Measurements from ENCODE around the gene CTNNA3. TPM values are rescaled to one million over a fixed set of nuclear protein-coding genes. Genes with fewer than 3 reads are reported as not detected.
"Not testable (repeated sequence)": the region's sequence is repeated elsewhere in the genome, so short reads cannot be mapped to it uniquely, and the experiment has no call there.

CTNNA3 gene
- total RNA-seq, 2 donors from 2014 or later = 3.2 to 7.2 TPM

GRCh38 chr10:67575532-67575931 is 120.5 kb downstream of the CTNNA3 start:
- Histone ChIP-seq H3K27ac (ENCODE audit: low read depth, low read length) (no peak overlapping the region), H3K4me3 (ENCODE audit: low read length) (no peak overlapping the region), H3K9me3 (ENCODE audit: control insufficient read depth, low read length) (no peaks in the 10 kb centered on the region), H3K36me3 (ENCODE audit: control insufficient read depth, insufficient read depth, low read length) (no peaks in the 10 kb centered on the region), H3K4me1 (ENCODE audit: control insufficient read depth, insufficient read depth, low read length) (no peaks in the 10 kb centered on the region), H3K9ac (ENCODE audit: extremely low read depth, low read length, poor library complexity, severe bottlenecking) (no peak overlapping the region), H3K27me3 (ENCODE audit: control insufficient read depth, insufficient read depth, low read length, poor library complexity, severe bottlenecking) (peaks cover 25% of the 10 kb centered on the region)
- WGBS, 2 experiments (ENCODE audit: insufficient coverage in 1 of 2, insufficient read length in 1 of 2) = 88% methylated on average over 1 of the region's 1 CpG
- H3K4me1 Mint-ChIP-seq = no peaks in the 10 kb centered on the region
- peaks cover 5% of the 10 kb centered on the region for H3K9me3 Mint-ChIP-seq
- H3K27ac Mint-ChIP-seq = no peak overlapping the region
- DNase-seq = no peak
- no peak overlapping the region for H3K4me3 Mint-ChIP-seq
- TF ChIP-seq CTCF (conservative IDR thresholded peaks at IDR 0.05) = no peak
- no peaks in the 10 kb centered on the region for H3K36me3 Mint-ChIP-seq (ENCODE audit: low read depth)
- no peaks in the 10 kb centered on the region for H3K27me3 Mint-ChIP-seq (ENCODE audit: insufficient read depth)

- Mint-ChIP-seq H3K9me3 (no peaks in the 10 kb centered on the region), H3K4me1 (no peaks in the 10 kb centered on the region), H3K4me3 (no peak overlapping the region), H3K27me3 (ENCODE audit: insufficient read depth) (peaks cover 4% of the 10 kb centered on the region), H3K27ac (no peak overlapping the region), H3K36me3 (ENCODE audit: low read depth) (no peaks in the 10 kb centered on the region)
- Histone ChIP-seq H3K4me1 (ENCODE audit: control insufficient read depth, insufficient read depth, low read length) (no peaks in the 10 kb centered on the region), H3K9me3 (ENCODE audit: control insufficient read depth, low read length) (no peaks in the 10 kb centered on the region), H3K27me3 (ENCODE audit: control insufficient read depth, insufficient read depth, low read length, poor library complexity, severe bottlenecking) (peaks cover 45% of the 10 kb centered on the region), H3K9ac (ENCODE audit: extremely low read depth, low read length, poor library complexity, severe bottlenecking) (no peak overlapping the region), H3K4me3 (ENCODE audit: low read length) (no peak overlapping the region), H3K27ac (ENCODE audit: low read depth, low read length) (no peak overlapping the region), H3K36me3 (ENCODE audit: control insufficient read depth, insufficient read depth, low read length) (no peaks in the 10 kb centered on the region)
- no peak for DNase-seq
- TF ChIP-seq CTCF (conservative IDR thresholded peaks at IDR 0.05) = no peak
- 89% methylated on average over 1 of the region's 1 CpG; no CpG with 5 or more reads in 1 of the 2 experiments for WGBS, 2 experiments (ENCODE audit: insufficient coverage in 1 of 2, insufficient read length in 1 of 2)
Observed at GRCh38 chr10:67573484-67573883, 122.5 kb downstream of the CTNNA3 start.

- 92 to 95% methylated on average over 3 to 5 of the region's 5 CpGs for WGBS, 2 experiments (ENCODE audit: insufficient coverage in 1 of 2, insufficient read length in 1 of 2)
- no peaks in the 10 kb centered on the region for H3K4me1 Mint-ChIP-seq
- H3K36me3 Mint-ChIP-seq (ENCODE audit: low read depth) = no peaks in the 10 kb centered on the region
- no peak overlapping the region for H3K4me3 Mint-ChIP-seq
- peaks cover 55% of the 10 kb centered on the region for H3K27me3 ChIP-seq (ENCODE audit: control insufficient read depth, insufficient read depth, low read length, poor library complexity, severe bottlenecking)
- H3K9me3 ChIP-seq (ENCODE audit: control insufficient read depth, low read length) = no peaks in the 10 kb centered on the region
- TF ChIP-seq CTCF (conservative IDR thresholded peaks at IDR 0.05) = no peak
- H3K27me3 Mint-ChIP-seq (ENCODE audit: insufficient read depth) = peaks cover 4% of the 10 kb centered on the region
- H3K9me3 Mint-ChIP-seq = no peaks in the 10 kb centered on the region
- DNase-seq = no peak
- no peak overlapping the region for H3K27ac Mint-ChIP-seq
- H3K36me3 ChIP-seq (ENCODE audit: control insufficient read depth, insufficient read depth, low read length) = no peaks in the 10 kb centered on the region
- H3K4me3 ChIP-seq (ENCODE audit: low read length) = no peak overlapping the region
- H3K4me1 ChIP-seq (ENCODE audit: control insufficient read depth, insufficient read depth, low read length) = no peaks in the 10 kb centered on the region
- H3K27ac ChIP-seq (ENCODE audit: low read depth, low read length) = no peak overlapping the region
- no peak overlapping the region for H3K9ac ChIP-seq (ENCODE audit: extremely low read depth, low read length, poor library complexity, severe bottlenecking)
Observed at GRCh38 chr10:67571503-67571902, 124.5 kb downstream of the CTNNA3 start.

- 95 to 100% methylated on average over 10 to 14 of the region's 14 CpGs for WGBS, 2 experiments (ENCODE audit: insufficient coverage in 1 of 2, insufficient read length in 1 of 2)
- not testable (repeated sequence) for H3K27ac Mint-ChIP-seq; DNase-seq; H3K36me3 Mint-ChIP-seq (ENCODE audit: low read depth); H3K9ac ChIP-seq (ENCODE audit: extremely low read depth, low read length, poor library complexity, severe bottlenecking); H3K4me3 Mint-ChIP-seq; H3K4me1 ChIP-seq (ENCODE audit: control insufficient read depth, insufficient read depth, low read length); H3K4me3 ChIP-seq (ENCODE audit: low read length); H3K4me1 Mint-ChIP-seq; H3K27ac ChIP-seq (ENCODE audit: low read depth, low read length); H3K36me3 ChIP-seq (ENCODE audit: control insufficient read depth, insufficient read depth, low read length)
- Mint-ChIP-seq H3K9me3 (peaks cover 47% of the 10 kb centered on the region), H3K27me3 (ENCODE audit: insufficient read depth) (peaks cover 46% of the 10 kb centered on the region)
- peaks cover 25% of the 10 kb centered on the region for H3K9me3 ChIP-seq (ENCODE audit: control insufficient read depth, low read length)
- peaks cover 35% of the 10 kb centered on the region for H3K27me3 ChIP-seq (ENCODE audit: control insufficient read depth, insufficient read depth, low read length, poor library complexity, severe bottlenecking)
Observed at GRCh38 chr10:67558311-67558710, 137.7 kb downstream of the CTNNA3 start.
